ENCODE measurements around the gene CRACR2A.

Gene CRACR2A, protein sequence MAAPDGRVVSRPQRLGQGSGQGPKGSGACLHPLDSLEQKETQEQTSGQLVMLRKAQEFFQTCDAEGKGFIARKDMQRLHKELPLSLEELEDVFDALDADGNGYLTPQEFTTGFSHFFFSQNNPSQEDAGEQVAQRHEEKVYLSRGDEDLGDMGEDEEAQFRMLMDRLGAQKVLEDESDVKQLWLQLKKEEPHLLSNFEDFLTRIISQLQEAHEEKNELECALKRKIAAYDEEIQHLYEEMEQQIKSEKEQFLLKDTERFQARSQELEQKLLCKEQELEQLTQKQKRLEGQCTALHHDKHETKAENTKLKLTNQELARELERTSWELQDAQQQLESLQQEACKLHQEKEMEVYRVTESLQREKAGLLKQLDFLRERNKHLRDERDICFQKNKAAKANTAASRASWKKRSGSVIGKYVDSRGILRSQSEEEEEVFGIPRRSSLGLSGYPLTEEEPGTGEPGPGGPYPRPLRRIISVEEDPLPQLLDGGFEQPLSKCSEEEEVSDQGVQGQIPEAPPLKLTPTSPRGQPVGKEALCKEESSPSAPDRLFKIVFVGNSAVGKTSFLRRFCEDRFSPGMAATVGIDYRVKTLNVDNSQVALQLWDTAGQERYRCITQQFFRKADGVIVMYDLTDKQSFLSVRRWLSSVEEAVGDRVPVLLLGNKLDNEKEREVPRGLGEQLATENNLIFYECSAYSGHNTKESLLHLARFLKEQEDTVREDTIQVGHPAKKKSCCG

DNA sequence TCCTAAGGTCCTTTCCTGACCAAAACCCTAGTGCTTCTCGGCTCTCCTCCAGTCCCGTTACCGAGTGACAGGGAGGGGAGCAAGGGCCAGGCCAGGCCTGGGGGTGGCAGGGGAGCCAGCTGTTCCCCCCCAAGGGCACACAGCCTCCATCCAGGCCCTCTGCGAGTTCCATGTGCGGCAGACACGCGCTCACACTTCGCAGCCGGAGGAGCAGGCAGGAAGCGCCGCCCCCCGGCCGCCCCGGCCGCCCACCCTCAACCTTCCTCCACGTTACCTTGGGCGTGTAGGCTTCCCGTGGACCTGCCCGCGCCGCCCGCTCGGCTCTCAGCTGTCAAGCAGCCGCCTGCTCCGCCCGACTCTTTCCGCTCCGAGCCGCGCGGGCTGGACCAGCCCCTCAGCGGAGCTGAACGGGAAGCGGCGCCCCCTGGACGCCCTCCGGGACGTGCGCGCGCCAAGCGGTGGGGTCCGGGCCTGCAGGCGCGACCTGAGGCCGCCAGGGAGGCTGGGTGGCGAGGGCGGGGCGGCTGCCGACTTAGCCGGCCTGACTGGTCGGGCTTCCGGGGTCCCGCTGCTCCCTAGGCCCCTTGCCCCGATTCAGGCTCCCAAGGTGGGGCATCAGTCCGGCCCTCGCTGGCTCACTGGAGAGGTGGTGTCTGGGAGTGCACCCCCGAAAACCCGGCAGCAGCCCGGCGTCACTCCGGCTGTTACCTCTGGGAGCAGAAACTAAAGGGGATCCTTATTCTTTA, at the start of gene CRACR2A:
CRACR2A (minus strand) TSS at position 369 of the 746 bp plus-strand sequence. CDS start 56,110 bp downstream, outside the sequence.
- TF ChIP-seq, protein P1, sequence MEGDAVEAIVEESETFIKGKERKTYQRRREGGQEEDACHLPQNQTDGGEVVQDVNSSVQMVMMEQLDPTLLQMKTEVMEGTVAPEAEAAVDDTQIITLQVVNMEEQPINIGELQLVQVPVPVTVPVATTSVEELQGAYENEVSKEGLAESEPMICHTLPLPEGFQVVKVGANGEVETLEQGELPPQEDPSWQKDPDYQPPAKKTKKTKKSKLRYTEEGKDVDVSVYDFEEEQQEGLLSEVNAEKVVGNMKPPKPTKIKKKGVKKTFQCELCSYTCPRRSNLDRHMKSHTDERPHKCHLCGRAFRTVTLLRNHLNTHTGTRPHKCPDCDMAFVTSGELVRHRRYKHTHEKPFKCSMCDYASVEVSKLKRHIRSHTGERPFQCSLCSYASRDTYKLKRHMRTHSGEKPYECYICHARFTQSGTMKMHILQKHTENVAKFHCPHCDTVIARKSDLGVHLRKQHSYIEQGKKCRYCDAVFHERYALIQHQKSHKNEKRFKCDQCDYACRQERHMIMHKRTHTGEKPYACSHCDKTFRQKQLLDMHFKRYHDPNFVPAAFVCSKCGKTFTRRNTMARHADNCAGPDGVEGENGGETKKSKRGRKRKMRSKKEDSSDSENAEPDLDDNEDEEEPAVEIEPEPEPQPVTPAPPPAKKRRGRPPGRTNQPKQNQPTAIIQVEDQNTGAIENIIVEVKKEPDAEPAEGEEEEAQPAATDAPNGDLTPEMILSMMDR (IDR thresholded peaks at IDR 0.05; ENCODE audit: control insufficient read depth, insufficient read depth, low read depth, low read length, missing control alignments): peak; percentile 42
- no peak for DNase-seq (ENCODE audit: low read depth)
- peak within 1 kb of the TSS; percentile 58 for H3K4me3 ChIP-seq (ENCODE audit: control insufficient read depth, low read depth, low read length)

DNA sequence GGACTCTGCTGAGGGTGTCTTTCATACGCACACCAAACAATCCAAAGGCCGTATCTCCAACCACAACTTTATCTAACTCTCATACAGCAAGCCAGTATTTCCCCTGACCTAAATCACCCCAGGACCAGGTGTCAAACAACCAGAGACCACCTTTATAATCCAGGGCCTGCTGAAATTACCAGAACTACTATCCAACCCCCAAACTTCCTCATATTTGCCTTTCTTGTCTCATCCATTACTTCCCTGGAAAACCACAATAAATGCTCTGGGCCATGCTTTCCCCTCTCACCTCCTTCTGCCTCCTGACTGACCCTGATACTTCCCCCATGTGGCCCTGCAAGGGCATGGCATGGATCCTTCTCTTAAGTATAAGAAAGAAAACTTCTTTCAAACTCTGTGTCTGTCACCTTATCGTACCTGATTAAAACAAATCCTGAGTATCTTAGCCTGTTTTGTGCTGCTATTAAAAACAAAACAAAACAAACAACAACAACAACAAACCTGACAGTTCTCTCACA, 44.7 kb upstream of the CRACR2A start:
- no peak for DNase-seq (ENCODE audit: low read depth)
- H3K4me3 ChIP-seq (ENCODE audit: control insufficient read depth, low read depth, low read length): no peak overlapping the region
- TF ChIP-seq, protein P1 (IDR thresholded peaks at IDR 0.05; ENCODE audit: control insufficient read depth, insufficient read depth, low read depth, low read length, missing control alignments): no peak

DNA sequence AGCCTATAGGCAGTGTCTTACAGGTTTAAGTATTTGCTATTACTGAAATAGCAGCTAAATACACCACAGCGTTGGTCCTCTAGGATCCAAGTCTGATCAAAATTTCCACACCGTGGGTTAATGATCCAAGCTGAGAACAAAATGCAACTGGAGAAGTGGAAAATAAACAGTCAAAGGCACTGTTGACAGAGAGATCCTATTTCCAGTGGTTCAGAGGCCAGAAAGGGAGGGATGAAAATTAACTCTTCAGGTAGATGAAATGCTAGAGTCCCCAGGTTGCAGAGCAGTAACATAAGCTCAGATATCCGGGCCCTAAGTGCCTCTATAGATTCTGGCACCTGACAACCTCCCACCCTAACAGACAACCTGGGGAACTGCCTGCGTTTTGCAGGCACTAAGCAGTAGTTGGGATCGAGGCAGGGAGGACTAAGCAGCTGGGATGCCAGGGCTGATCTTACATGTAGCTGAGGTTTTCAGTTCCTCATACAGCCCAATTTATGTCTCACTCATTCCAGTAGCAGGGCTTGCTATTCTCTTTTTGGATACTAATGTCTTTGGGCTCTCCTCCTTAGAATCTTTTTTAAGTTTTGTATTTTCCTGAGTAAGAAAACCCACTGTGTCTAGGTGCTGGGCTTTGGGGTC, 42.7 kb upstream of the CRACR2A start:
- TF ChIP-seq, protein P1 (IDR thresholded peaks at IDR 0.05; ENCODE audit: control insufficient read depth, insufficient read depth, low read depth, low read length, missing control alignments): no peak
- DNase-seq (ENCODE audit: low read depth): no peak
- no peak overlapping the region for H3K4me3 ChIP-seq (ENCODE audit: control insufficient read depth, low read depth, low read length)

DNA sequence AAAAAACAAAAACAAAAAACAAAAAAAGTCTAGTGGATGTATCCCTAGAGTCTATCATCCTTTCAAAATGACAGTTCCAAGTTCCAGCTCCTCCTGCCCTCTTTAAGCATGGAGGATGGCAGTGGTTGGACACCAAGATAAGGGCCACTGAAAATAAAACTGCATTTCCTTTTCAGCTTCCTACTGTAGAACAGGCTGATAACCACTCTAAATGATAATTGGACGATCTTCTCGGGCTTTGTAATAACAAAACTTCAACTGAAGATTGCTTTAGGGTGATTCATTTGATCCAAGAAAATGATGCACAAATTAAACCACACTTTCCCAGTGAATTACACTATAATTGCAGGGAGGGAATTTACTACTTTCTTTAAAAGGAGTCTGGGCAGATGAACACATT, 42.2 kb upstream of the CRACR2A start:
- no peak overlapping the region for H3K4me3 ChIP-seq (ENCODE audit: control insufficient read depth, low read depth, low read length)
- TF ChIP-seq, protein P1 (IDR thresholded peaks at IDR 0.05; ENCODE audit: control insufficient read depth, insufficient read depth, low read depth, low read length, missing control alignments): no peak
- no peak for DNase-seq (ENCODE audit: low read depth)

DNA sequence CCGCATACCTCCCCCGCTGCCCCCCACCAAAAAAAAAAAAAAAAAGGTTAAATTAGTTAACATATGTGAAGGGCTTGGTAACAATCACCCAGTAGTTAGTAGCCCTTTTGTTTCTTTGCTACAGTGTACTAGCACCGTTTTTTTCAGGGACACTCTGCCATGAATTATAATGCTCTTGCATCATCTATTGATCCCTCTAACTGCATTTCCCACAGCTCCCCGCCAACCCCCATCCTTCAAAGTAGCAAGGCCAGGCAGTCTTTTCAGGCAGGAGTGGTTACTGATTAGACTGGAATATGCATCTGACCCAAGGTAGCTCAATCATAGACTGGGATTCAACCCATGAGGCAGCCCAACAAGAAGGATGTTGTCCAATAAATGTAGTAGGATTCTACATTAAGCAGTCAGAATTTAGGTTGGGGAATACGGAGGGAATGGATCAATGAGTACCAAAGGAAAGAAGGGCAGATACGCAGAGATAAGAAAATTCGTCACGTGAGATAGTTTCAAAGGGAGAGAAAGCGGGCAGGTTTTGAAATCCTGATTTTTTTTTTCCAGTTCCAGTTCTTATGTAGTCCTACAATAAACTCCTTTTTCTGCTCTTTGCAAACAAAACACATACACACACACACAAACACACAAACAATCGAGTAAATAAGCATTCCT, 39.8 kb upstream of the CRACR2A start:
- TF ChIP-seq, protein P1 (IDR thresholded peaks at IDR 0.05; ENCODE audit: control insufficient read depth, insufficient read depth, low read depth, low read length, missing control alignments): no peak
- no peak overlapping the region for H3K4me3 ChIP-seq (ENCODE audit: control insufficient read depth, low read depth, low read length)
- DNase-seq (ENCODE audit: low read depth): no peak
